Stomach smooth muscle (tissue), 2 donors: Measurements from ENCODE around the gene KCNN4.
"Not testable (repeated sequence)": the region's sequence is repeated elsewhere in the genome, so short reads cannot be mapped to it uniquely, and the experiment has no call there.

Source experiments
- H3K27ac ChIP-seq: one replicate; pipeline ENCODE4 v1.7.0; 2013; ENCODE audit warnings: mild to moderate bottlenecking, low read length, inconsistent platforms
- H3K27me3 ChIP-seq, 2 donors: one replicate each; pipeline ENCODE4 v1.7.0; 2013; ENCODE audit warnings: low read length in 2 of 2; ENCODE audit not compliant: insufficient read depth in 2 of 2, control insufficient read depth in 1 of 2
- H3K36me3 ChIP-seq, 2 donors: one replicate each; pipeline ENCODE4 v1.7.0; 2013; ENCODE audit warnings: low read length in 2 of 2; ENCODE audit not compliant: control insufficient read depth in 2 of 2, insufficient read depth in 2 of 2
- H3K4me1 ChIP-seq: one replicate; pipeline ENCODE4 v1.7.0; 2013; ENCODE audit warnings: low read length; ENCODE audit not compliant: control insufficient read depth, insufficient read depth
- H3K4me3 ChIP-seq, 2 donors: one replicate each; pipeline ENCODE4 v1.7.0; 2013; ENCODE audit warnings: low read length in 2 of 2
- H3K9ac ChIP-seq, 2 donors: one replicate each; pipeline ENCODE4 v1.7.0; 2013; ENCODE audit warnings: low read length in 2 of 2, mild to moderate bottlenecking in 1 of 2
- H3K9me3 ChIP-seq, 2 donors: one replicate each; pipeline ENCODE4 v1.7.0; 2013; ENCODE audit warnings: low read length in 2 of 2; ENCODE audit not compliant: control insufficient read depth in 2 of 2
- donor health status: healthy.
- donor health status: Pancreatic carcinoma.

KCNN4 gene

DNA sequence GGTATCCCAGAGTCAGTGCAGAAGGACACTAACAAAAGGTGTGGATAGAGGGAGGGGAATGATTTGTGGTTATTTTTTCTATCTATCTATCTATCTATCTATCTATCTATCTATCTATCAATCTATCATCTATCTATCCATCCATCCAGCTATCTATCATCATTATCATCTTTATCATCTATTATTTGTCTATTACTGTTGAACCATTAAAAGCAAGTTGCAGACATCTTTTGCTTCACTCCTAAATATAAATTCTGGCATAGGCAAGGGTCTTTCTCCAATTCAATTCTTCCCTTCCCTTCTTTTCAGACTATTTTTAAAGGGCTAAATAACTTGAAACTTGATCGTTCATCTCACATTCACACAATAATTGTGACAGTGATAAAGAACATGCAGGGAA, 31.5 kb upstream of the KCNN4 start:
- Histone ChIP-seq H3K36me3 (no peaks in the 10 kb centered on the region), H3K4me1 (no peaks in the 10 kb centered on the region), H3K9ac (no peak overlapping the region), H3K4me3 (no peak overlapping the region), H3K27me3 (no peaks in the 10 kb centered on the region), H3K27ac (no peak overlapping the region), H3K9me3 (no peaks in the 10 kb centered on the region)

DNA sequence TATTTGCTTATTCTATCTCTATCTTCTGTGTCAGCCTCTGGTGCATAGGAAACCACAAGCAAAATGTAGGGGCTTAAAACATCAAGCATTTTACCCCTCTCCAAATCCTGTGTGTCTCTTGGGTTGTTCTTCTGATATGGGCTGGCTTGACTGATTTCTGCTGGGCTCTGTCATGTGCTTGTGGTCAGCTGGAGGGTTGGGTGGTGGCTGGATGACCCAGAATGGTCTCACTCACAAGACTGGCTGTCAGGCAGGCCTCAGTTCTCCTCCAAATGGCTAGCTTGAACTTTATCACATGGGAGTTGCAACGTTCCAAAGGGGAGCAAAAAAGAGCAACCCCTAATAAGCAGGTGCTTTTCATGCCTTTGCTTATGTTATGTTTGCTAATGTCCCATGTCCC, 31.1 kb upstream of the KCNN4 start:
- no peak overlapping the region for H3K27ac ChIP-seq
- no peak overlapping the region for H3K9ac ChIP-seq
- no peaks in the 10 kb centered on the region for H3K4me1 ChIP-seq
- H3K9me3 ChIP-seq: no peaks in the 10 kb centered on the region
- no peak overlapping the region for H3K4me3 ChIP-seq
- no peaks in the 10 kb centered on the region for H3K36me3 ChIP-seq
- no peaks in the 10 kb centered on the region for H3K27me3 ChIP-seq

DNA sequence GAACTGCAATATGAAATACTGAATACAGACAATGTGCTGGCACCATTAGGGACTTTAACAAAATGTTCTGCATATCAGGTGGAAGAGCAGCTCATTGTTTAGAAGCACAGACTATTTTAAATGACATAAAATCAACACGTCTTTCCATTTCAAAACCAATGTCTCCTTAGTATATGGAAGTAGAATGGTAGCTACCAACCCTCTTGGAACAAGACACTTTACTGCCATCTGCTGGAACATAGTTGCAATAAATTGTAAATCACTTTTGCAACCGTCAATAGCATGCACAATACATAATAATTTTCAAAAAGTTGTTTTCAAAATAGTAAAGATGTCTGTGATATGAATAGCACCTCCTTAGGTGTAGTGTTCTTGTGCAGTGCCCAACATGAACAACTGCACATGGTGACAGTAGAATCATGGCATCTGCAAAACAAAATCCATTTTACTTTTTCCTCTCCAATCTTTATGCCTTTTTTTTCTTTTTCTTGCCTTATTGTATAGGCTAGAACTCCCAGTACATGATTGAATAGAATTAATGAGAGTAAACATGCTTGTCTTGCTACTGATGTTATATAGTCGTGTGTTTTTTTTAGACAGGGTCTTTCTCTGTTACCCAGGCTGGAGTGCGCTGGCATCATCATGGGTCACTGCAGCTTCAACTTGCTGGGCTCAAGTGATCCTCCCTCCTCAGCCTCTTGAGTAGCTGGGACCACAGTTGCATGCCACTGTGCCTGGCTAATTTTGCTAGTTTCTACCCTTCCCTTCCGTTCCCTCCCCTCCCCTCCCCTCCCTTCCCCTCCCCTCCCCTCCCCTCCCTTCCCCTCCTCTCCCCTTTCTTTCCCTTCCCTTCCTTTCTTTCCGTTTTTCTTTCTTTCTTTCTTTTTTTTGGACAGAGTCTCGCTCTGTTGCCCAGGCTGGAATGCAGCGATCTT, 29.3 kb upstream of the KCNN4 start:
- Histone ChIP-seq H3K4me3 (no peak overlapping the region), H3K27me3 (no peaks in the 10 kb centered on the region), H3K9ac (no peak overlapping the region), H3K9me3 (no peaks in the 10 kb centered on the region), H3K4me1 (no peaks in the 10 kb centered on the region), H3K27ac (no peak overlapping the region), H3K36me3 (no peaks in the 10 kb centered on the region)

DNA sequence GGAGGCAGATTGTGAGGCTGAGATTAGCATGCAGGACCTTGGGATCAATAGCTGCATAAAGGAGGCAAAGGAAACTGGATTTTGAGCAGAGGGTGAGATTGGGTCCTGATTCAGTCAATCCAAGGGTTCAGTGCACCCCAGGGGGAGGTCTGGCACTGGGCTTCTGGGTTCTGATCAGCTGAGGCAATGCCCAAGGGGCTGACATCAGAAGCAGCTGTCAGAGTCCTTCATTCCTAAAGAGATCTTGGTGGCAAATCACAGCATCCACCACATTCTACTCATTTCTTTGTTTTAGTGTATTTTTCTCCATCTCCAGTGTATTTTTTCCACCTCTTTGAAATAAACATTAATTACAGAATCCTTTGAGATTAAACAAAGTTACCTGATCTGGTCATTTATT, 26.9 kb upstream of the KCNN4 start:
- H3K4me3 ChIP-seq: no peak overlapping the region
- no peak overlapping the region for H3K27ac ChIP-seq
- H3K4me1 ChIP-seq: no peaks in the 10 kb centered on the region
- no peaks in the 10 kb centered on the region for H3K9me3 ChIP-seq
- H3K9ac ChIP-seq: no peak overlapping the region
- H3K36me3 ChIP-seq: no peaks in the 10 kb centered on the region
- H3K27me3 ChIP-seq: no peaks in the 10 kb centered on the region

- H3K9me3 ChIP-seq: no peaks in the 10 kb centered on the region
- H3K4me3 ChIP-seq: no peak overlapping the region
- no peak overlapping the region for H3K9ac ChIP-seq
- H3K36me3 ChIP-seq: no peaks in the 10 kb centered on the region
- no peak overlapping the region for H3K27ac ChIP-seq
- H3K4me1 ChIP-seq: no peaks in the 10 kb centered on the region
- no peaks in the 10 kb centered on the region for H3K27me3 ChIP-seq
These were observed 26.1 kb upstream of the KCNN4 start for GRCh38 chr19:43806848-43807247.

- H3K4me3 ChIP-seq, H3K27ac ChIP-seq, H3K27me3 ChIP-seq, H3K36me3 ChIP-seq, H3K9ac ChIP-seq, H3K4me1 ChIP-seq, H3K9me3 ChIP-seq: not testable (repeated sequence)
These were observed 25.6 kb upstream of the KCNN4 start for GRCh38 chr19:43806401-43806800.

DNA sequence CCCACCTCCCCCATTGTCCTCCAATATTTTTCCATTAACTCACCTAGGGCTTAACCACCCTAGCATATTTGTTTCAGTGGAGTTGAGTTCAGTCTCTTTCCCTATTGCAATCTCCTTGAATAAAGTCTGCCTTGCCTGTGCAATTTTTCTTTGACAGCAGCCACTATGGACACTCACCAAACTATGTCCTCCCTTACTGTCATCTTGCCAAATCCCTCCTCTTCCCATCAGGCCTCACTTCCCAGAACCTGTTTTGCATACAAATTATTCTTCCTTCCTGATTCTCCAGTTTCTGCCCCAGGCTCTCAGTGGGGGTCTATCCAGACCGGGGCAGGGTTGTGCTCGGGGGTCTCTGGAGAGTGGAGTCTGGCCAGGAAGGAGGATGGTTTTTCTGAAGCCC, 23.7 kb upstream of the KCNN4 start:
- Histone ChIP-seq H3K27ac (no peak overlapping the region), H3K9ac (no peak overlapping the region), H3K36me3 (no peaks in the 10 kb centered on the region), H3K4me1 (no peaks in the 10 kb centered on the region), H3K27me3 (peaks cover 0 to 3% of the 10 kb centered on the region in 2 donors), H3K4me3 (no peak overlapping the region), H3K9me3 (no peaks in the 10 kb centered on the region)

DNA sequence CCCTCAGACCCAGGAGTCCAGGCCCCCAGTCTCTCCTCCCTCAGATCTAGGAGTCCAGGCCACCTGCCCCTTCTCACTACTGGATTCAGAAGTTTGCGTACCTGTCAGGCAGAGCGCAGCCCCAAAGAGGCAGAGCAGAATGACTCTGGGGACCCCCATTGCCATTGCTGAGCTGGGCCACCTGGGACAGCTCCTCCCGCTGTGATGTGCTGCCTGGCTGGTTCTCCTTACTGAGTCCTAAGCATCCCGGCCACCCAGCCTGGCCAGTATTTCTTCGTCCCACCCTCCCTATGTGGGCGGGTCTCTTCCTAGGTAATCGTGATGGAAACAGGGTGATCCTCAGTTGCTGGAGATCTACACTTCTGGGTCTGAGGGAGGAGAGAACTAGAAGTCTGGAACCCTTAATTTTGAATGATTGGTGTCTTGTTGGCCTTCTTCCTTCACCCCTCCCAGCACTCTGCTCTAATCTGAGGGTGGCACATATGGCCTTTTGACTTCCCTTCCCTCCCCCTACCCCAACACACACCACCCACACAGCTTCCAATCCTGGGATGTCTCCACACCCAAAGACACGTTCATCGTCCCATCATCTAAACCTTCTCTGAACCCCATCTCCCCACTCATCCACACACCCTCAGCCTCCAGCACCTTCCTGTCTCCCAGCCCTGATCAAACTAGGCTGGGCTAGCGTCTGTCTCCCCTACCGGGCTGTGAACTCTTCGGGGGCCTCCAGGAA, 21.6 kb upstream of the KCNN4 start, which contains the start of gene LYPD5:
Gene LYPD5, minus strand, starts transcription at position 232 of the 736 bp plus-strand sequence. Its CDS starts 67 bp downstream, at position 165.
- H3K9me3 ChIP-seq: no peaks in the 10 kb centered on the region

GRCh38 chr19:43799502-43800142, 18.8 kb upstream of the KCNN4 start:
- Histone ChIP-seq H3K9me3 (peaks cover 0 to 4% of the 10 kb centered on the region in 2 donors), H3K9ac (no peak overlapping the region), H3K4me1 (peaks cover 9% of the 10 kb centered on the region), H3K36me3 (no peaks in the 10 kb centered on the region), H3K27me3 (peaks cover 18 to 25% of the 10 kb centered on the region in 2 donors), H3K27ac (no peak overlapping the region), H3K4me3 (no peak overlapping the region)

More for the DNA sequence above, 21.6 kb upstream of the KCNN4 start, which contains the start of gene LYPD5:
- no peaks in the 10 kb centered on the region for H3K36me3 ChIP-seq
- peaks cover 9% of the 10 kb centered on the region for H3K4me1 ChIP-seq
- peaks cover 6 to 13% of the 10 kb centered on the region in 2 donors for H3K27me3 ChIP-seq
- no peak within 1 kb of the TSS for H3K4me3 ChIP-seq
- no peak within 1 kb of the TSS for H3K9ac ChIP-seq
- H3K27ac ChIP-seq: no peak within 1 kb of the TSS

GRCh38 chr19:43798546-43799409, 18.0 kb upstream of the KCNN4 start:
- Histone ChIP-seq H3K9me3 (peaks cover 0 to 4% of the 10 kb centered on the region in 2 donors), H3K4me3 (peak overlapping the region; percentile 49 to 69), H3K9ac (peak overlapping the region in 1 of 2 donors; percentile 6), H3K4me1 (peaks cover 9% of the 10 kb centered on the region), H3K27me3 (peaks cover 18 to 25% of the 10 kb centered on the region in 2 donors), H3K27ac (no peak overlapping the region), H3K36me3 (no peaks in the 10 kb centered on the region)
